Caco-2 (cell line): ENCODE results near the gene WDR45B. TPM values are rescaled to one million over a fixed set of nuclear protein-coding genes. Genes with fewer than 3 reads are reported as not detected.

Experiments used
- BruUV-seq: library from RNA; stranded (reverse); fragments of 400-500 nt; replicated peaks from 2 replicates; lab custom pipeline; 2021; lab: Mats Ljungman, UMichigan
- CTCF ChIA-PET: fragments of 300-600 bp; sonication (Branson Sonifier 250); formaldehyde crosslinking; loops from one replicate; lab custom pipeline; 2022; ENCODE audit warnings: antibody characterized with exemption; lab: Charles Lee
- POLR2A ChIA-PET: fragments of 300-600 bp; sonication (Branson Sonifier 250); formaldehyde crosslinking; loops from one replicate; lab custom pipeline; 2022; ENCODE audit warnings: antibody characterized with exemption; lab: Charles Lee
- DNase-seq, 2 experiments: peaks; one replicate each; pipeline versions ENCODE4 v3.0.0 to v3.0.0-alpha.2; 2020 to 2022
- H3K27me3 ChIP-seq: replicated peaks from 2 replicates; pipeline ENCODE4 v1.6.0; 2011; ENCODE audit warnings: low read length; ENCODE audit not compliant: control insufficient read depth, insufficient read depth
- H3K36me3 ChIP-seq: 2 replicates; pipeline ENCODE4 v1.5.1; 2011; ENCODE audit warnings: low read length; ENCODE audit not compliant: control insufficient read depth, insufficient read depth
- H3K4me1 ChIP-seq: fragments of 250-450 bp; sonication (Bioruptor Pico); 2 replicates; pipeline ENCODE4 v1.5.1; 2020; ENCODE audit warnings: mild to moderate bottlenecking
- H3K4me3 ChIP-seq: 2 replicates; pipeline ENCODE4 v1.5.1; 2011; ENCODE audit warnings: low read depth, mild to moderate bottlenecking, control low read depth, low read length
- H3K9me3 ChIP-seq: fragments of 250-450 bp; sonication (Bioruptor Pico); 2 replicates; pipeline ENCODE4 v1.5.1; 2020; ENCODE audit warnings: mild to moderate bottlenecking, moderate library complexity
- H3K27ac Mint-ChIP-seq: one replicate; pipeline ENCODE4 v1.8.0; 2022; ENCODE audit warnings: mixed read lengths; ENCODE audit not compliant: unreplicated experiment
- H3K27me3 Mint-ChIP-seq: one replicate; pipeline ENCODE4 v1.8.0; 2022; ENCODE audit warnings: mixed read lengths; ENCODE audit not compliant: insufficient read depth, unreplicated experiment
- H3K36me3 Mint-ChIP-seq: one replicate; pipeline ENCODE4 v1.8.0; 2022; ENCODE audit warnings: mild to moderate bottlenecking, mixed read lengths; ENCODE audit not compliant: insufficient read depth, unreplicated experiment
- H3K4me1 Mint-ChIP-seq: one replicate; pipeline ENCODE4 v1.8.0; 2022; ENCODE audit warnings: low read depth, mixed read lengths; ENCODE audit not compliant: unreplicated experiment
- H3K4me3 Mint-ChIP-seq: one replicate; pipeline ENCODE4 v1.8.0; 2022; ENCODE audit warnings: mild to moderate bottlenecking, moderate library complexity, mixed read lengths; ENCODE audit not compliant: unreplicated experiment
- H3K9me3 Mint-ChIP-seq: one replicate; pipeline ENCODE4 v1.8.0; 2022; ENCODE audit warnings: mixed read lengths; ENCODE audit not compliant: unreplicated experiment
- CTCF ChIP-seq, 2 experiments: fragments of 200-600 bp in 1 of 2; IDR thresholded peaks; 1 replicate in 1 of 2; 2 replicates in 1 of 2; pipeline versions ENCODE4 v1.5.1 to v1.8.0; 2011 to 2022; ENCODE audit warnings: antibody characterized with exemption in 1 of 2, control low read depth in 1 of 2, inconsistent platforms in 1 of 2, low read depth in 1 of 2, low read length in 1 of 2, mild to moderate bottlenecking in 1 of 2, moderate library complexity in 1 of 2; ENCODE audit not compliant: insufficient read depth in 1 of 2, severe bottlenecking in 1 of 2, unreplicated experiment in 1 of 2
- intact Hi-C: fragments of 100-400 bp; cut with micrococcal nuclease; formaldehyde crosslinking; loops from one replicate; pipeline ENCODE4 v1.10.0; 2022; ENCODE audit not compliant: unreplicated experiment
- total RNA-seq: library from RNA; stranded (reverse); gene quantifications from 2 replicates; pipeline ENCODE4 v1.2.3, GENCODE V29; 2022

Gene WDR45B
- total RNA-seq, 1 experiment from 2014 or later = 106 TPM

- Histone ChIP-seq H3K4me1 (no peaks in the 10 kb centered on the region), H3K4me3 (no peak overlapping the region), H3K36me3 (no peaks in the 10 kb centered on the region), H3K9me3 (no peaks in the 10 kb centered on the region), H3K27me3 (no peaks in the 10 kb centered on the region)
- Mint-ChIP-seq H3K27ac (no peak overlapping the region), H3K9me3 (no peaks in the 10 kb centered on the region), H3K4me3 (no peak overlapping the region), H3K4me1 (no peaks in the 10 kb centered on the region), H3K27me3 (no peaks in the 10 kb centered on the region), H3K36me3 (no peaks in the 10 kb centered on the region)
- CTCF ChIA-PET = no interaction called here
- TF ChIP-seq CTCF (IDR thresholded peaks at IDR 0.05; ENCODE audit: insufficient read depth in 1 of 2, low read depth in 1 of 2, low read length in 1 of 2, severe bottlenecking in 1 of 2, unreplicated experiment in 1 of 2) = no peak
- DNase-seq = no peak
- intact Hi-C loops = no loop called here
- no TSS peak for BruUV-seq
- POLR2A ChIA-PET = no interaction called here
Observed at GRCh38 chr17:82661717-82662683, 13.8 kb upstream of the WDR45B start.

GRCh38 chr17:82659886-82660285 is 11.6 kb upstream of the WDR45B start:
- Histone ChIP-seq H3K36me3 (no peaks in the 10 kb centered on the region), H3K27me3 (no peaks in the 10 kb centered on the region), H3K9me3 (no peaks in the 10 kb centered on the region), H3K4me1 (no peaks in the 10 kb centered on the region), H3K4me3 (no peak overlapping the region)
- H3K27me3 Mint-ChIP-seq = no peaks in the 10 kb centered on the region
- no peak for TF ChIP-seq CTCF (IDR thresholded peaks at IDR 0.05; ENCODE audit: insufficient read depth in 1 of 2, low read depth in 1 of 2, low read length in 1 of 2, severe bottlenecking in 1 of 2, unreplicated experiment in 1 of 2)
- no peak for DNase-seq
- no peaks in the 10 kb centered on the region for H3K9me3 Mint-ChIP-seq
- BruUV-seq = no TSS peak
- intact Hi-C loops = no loop called here
- H3K4me1 Mint-ChIP-seq = peaks cover 6% of the 10 kb centered on the region
- H3K4me3 Mint-ChIP-seq = no peak overlapping the region
- H3K36me3 Mint-ChIP-seq = no peaks in the 10 kb centered on the region
- H3K27ac Mint-ChIP-seq = no peak overlapping the region
- ChIA-PET CTCF (no interaction called here), POLR2A (no interaction called here)

- Histone ChIP-seq H3K27me3 (no peaks in the 10 kb centered on the region), H3K36me3 (no peaks in the 10 kb centered on the region), H3K4me1 (no peaks in the 10 kb centered on the region), H3K9me3 (no peaks in the 10 kb centered on the region), H3K4me3 (no peak overlapping the region)
- Mint-ChIP-seq H3K27ac (no peak overlapping the region), H3K9me3 (no peaks in the 10 kb centered on the region), H3K36me3 (no peaks in the 10 kb centered on the region), H3K4me1 (peaks cover 8% of the 10 kb centered on the region), H3K27me3 (no peaks in the 10 kb centered on the region), H3K4me3 (no peak overlapping the region)
- intact Hi-C loops = no loop called here
- POLR2A ChIA-PET = no interaction called here
- TF ChIP-seq CTCF (IDR thresholded peaks at IDR 0.05; ENCODE audit: insufficient read depth in 1 of 2, low read depth in 1 of 2, low read length in 1 of 2, severe bottlenecking in 1 of 2, unreplicated experiment in 1 of 2) = no peak
- DNase-seq = no peak
- BruUV-seq = no TSS peak
- CTCF ChIA-PET = no interaction called here
Observed at GRCh38 chr17:82658796-82659452, 10.7 kb upstream of the WDR45B start.
